AG08396 (cell line): Measurements from ENCODE around the gene ATP8B4.

ENCODE experiments used
- DNase-seq: peaks from one replicate; pipeline ENCODE4 v3.0.0; 2012; ENCODE audit warnings: low spot score, mixed read lengths

ATP8B4 gene

DNA sequence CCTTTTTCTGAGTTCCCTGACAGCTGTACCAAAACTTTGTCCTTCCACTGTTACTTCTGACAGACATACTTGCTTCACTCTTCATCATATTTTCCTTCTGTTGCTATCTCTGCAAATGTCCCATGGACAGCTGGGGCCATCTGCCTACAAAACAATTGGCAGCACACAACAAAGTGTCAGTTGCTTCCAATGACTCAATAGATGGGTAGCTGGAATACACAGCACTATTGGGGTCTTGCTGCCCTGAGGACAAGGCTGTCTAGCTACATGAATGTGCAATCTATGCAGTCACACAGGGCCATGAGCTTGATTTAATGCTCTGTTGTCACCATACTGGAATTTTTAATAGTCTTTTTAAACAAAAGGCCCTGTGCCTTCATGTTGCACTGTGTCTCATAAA, 305.4 kb downstream of the ATP8B4 start:
- DNase-seq = no peak

DNA sequence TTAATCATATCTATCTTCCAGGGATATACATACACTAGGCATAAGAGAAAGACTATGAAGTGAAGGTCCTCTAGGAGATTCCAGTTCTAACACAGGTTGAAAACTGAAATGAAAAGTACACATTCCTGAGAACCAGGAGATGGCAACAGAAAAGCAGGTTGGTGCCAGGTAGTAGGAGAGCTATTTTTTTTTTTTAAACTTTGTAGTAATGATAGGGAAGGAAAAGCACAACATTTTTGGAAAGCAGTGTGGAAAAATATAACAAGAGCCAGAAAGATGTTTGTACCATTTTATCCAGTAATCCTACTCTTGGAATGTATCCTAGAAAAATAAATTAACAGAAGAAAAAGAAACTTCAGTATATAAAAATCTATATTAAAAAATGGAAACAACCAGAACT, 308.3 kb downstream of the ATP8B4 start:
- DNase-seq = no peak

DNA sequence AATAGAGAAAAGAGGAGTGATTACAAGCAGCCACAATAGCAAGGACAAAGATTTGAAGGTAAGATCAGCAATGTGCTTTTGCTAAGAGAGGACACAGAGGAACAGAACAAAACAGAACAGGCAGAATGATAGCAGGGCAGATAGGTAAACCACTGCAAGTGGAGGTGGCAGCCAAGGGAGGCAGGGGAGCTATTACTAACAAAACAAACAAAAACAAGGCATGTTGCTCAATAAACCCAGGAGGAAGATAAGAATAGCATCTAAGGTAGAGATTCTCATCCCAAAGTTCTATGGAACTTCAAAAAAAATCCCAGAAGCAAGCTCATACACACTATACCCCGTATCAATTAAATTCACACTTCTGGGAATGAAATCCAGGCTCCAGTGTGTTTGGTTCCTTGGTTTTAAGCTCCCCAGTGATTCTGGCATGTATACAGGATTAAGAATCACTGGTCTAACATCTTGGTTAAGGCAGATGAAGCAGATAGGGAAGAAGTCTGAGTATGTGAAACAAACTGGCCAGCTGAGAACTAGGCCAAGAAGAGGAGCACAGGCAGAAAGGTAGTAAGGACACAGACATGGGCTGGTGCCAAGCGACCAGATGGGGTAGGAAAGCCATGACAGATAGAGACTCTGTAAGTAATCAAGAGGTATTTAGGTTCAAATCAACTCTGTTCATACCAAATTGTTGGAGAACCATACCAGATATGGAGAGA, 309.0 kb downstream of the ATP8B4 start:
- DNase-seq = no peak

DNA sequence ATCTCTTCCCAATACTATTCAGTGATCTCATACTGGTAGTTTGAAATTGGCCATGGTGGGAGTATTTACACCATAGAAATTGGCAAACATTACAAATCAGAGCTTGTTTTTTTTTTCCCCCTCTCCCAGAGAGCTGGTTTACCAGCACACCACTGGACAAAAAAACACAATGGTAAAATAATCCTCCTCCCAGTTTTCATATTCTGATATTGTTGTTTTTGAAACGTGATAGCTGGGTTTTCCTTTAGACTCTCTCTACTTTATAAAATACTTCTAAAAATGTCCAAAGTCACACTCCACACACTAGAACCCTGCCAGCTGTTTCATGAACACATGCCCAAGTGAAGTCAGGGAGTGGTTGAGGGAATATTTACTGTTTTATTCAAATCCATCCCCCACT, 310.7 kb downstream of the ATP8B4 start:
- DNase-seq = no peak
